Vagina (tissue), 2 donors: ENCODE data around the gene C12orf56. TPM values are rescaled to one million over a fixed set of nuclear protein-coding genes. Genes with fewer than 3 reads are reported as not detected.

Source experiments
- DNase-seq, 2 donors: peaks; one replicate each; pipeline ENCODE4 v3.0.0-alpha.2; 2017; ENCODE audit errors: extremely low spot score in 2 of 2
- H3K27ac ChIP-seq: fragments of 200-600 bp; sonication (generic); one replicate; pipeline ENCODE4 v1.5.1; 2019
- H3K27me3 ChIP-seq: fragments of 200-600 bp; sonication (generic); one replicate; pipeline ENCODE4 v1.5.1; 2019
- H3K36me3 ChIP-seq, 2 donors: fragments of 200-600 bp; sonication (generic); one replicate each; pipeline ENCODE4 v1.5.1; 2017 to 2019
- H3K4me1 ChIP-seq: fragments of 200-600 bp; sonication (generic); one replicate; pipeline ENCODE4 v1.5.1; 2019
- H3K4me3 ChIP-seq, 2 donors: fragments of 200-600 bp; sonication (generic); 1 replicate in 1 of 2; 2 replicates in 1 of 2; pipeline ENCODE4 v1.5.1; 2016 to 2019
- H3K9me3 ChIP-seq: fragments of 200-600 bp; sonication (generic); one replicate; pipeline ENCODE4 v1.5.1; 2019
- CTCF ChIP-seq, 3 experiments: fragments of 450-650 bp in 2 of 3; fragments of 200-600 bp in 1 of 3; sonication (generic) in 1 of 3; IDR thresholded peaks; one replicate each; pipeline ENCODE4 v1.5.1; 2017 to 2019; ENCODE audit warnings: antibody characterized with exemption in 3 of 3, mild to moderate bottlenecking in 2 of 3, moderate library complexity in 2 of 3
- POLR2A ChIP-seq, 2 donors: fragments of 450-650 bp; IDR thresholded peaks; one replicate each; pipeline ENCODE4 v1.6.1; 2017; ENCODE audit warnings: antibody characterized with exemption in 2 of 2, mild to moderate bottlenecking in 2 of 2, moderate library complexity in 2 of 2
- POLR2AphosphoS5 ChIP-seq, 2 donors: sonication (generic); formaldehyde crosslinking; IDR thresholded peaks; one replicate each; pipeline ENCODE4 v1.9.0; 2017; ENCODE audit warnings: antibody characterized with exemption in 2 of 2, mild to moderate bottlenecking in 2 of 2, low read depth in 1 of 2; ENCODE audit not compliant: insufficient read depth in 1 of 2
- intact Hi-C: fragments of 100-400 bp; cut with DNase I; formaldehyde crosslinking; loops from one replicate; pipeline ENCODE4 v1.15.1; 2023
- total RNA-seq: library from RNA; depleted of rRNA; stranded (reverse); fragments of >200 nt; gene quantifications from one replicate; pipeline ENCODE4 v1.2.3, GENCODE V29; 2016

The C12orf56 gene
- total RNA-seq, 1 donor from 2014 or later = 7.4 TPM

- intact Hi-C loops = no loop called here
- TF ChIP-seq CTCF (IDR thresholded peaks at IDR 0.05) (peak; percentile 57 to 66 (median 60)), POLR2A (IDR thresholded peaks at IDR 0.05) (no peak)
- no peak overlapping the region for H3K27ac ChIP-seq
- H3K4me1 ChIP-seq = no peaks in the 10 kb centered on the region
- no peaks in the 10 kb centered on the region for H3K27me3 ChIP-seq
- DNase-seq = no peak
- H3K4me3 ChIP-seq = no peak overlapping the region
- H3K36me3 ChIP-seq = no peaks in the 10 kb centered on the region
- no peaks in the 10 kb centered on the region for H3K9me3 ChIP-seq
These were observed 134.3 kb downstream of the C12orf56 start for GRCh38 chr12:64256166-64256800.

GRCh38 chr12:64255249-64255648, 135.3 kb downstream of the C12orf56 start:
- no peaks in the 10 kb centered on the region for H3K4me1 ChIP-seq
- no peaks in the 10 kb centered on the region for H3K36me3 ChIP-seq
- no peak overlapping the region for H3K4me3 ChIP-seq
- H3K27ac ChIP-seq = no peak overlapping the region
- no peaks in the 10 kb centered on the region for H3K27me3 ChIP-seq
- TF ChIP-seq POLR2AphosphoS5 (IDR thresholded peaks at IDR 0.05; ENCODE audit: insufficient read depth in 1 of 2, low read depth in 1 of 2) = no peak
- TF ChIP-seq POLR2A (IDR thresholded peaks at IDR 0.05) = no peak
- TF ChIP-seq CTCF (IDR thresholded peaks at IDR 0.05) = no peak
- intact Hi-C loops = no loop called here
- DNase-seq = no peak
- no peaks in the 10 kb centered on the region for H3K9me3 ChIP-seq

GRCh38 chr12:64253356-64253755, 137.2 kb downstream of the C12orf56 start:
- no peaks in the 10 kb centered on the region for H3K4me1 ChIP-seq
- TF ChIP-seq POLR2AphosphoS5 (IDR thresholded peaks at IDR 0.05; ENCODE audit: insufficient read depth in 1 of 2, low read depth in 1 of 2) (no peak), POLR2A (IDR thresholded peaks at IDR 0.05) (no peak), CTCF (IDR thresholded peaks at IDR 0.05) (no peak)
- no peak for DNase-seq
- no peak overlapping the region for H3K4me3 ChIP-seq
- peak overlapping the region; percentile 22 for H3K27ac ChIP-seq
- intact Hi-C loops = loop anchor here (2.0 kb wide), 1 partner anchor 411 kb away; no protein-coding TSS in a partner anchor
- H3K9me3 ChIP-seq = no peaks in the 10 kb centered on the region
- H3K36me3 ChIP-seq = no peaks in the 10 kb centered on the region
- no peaks in the 10 kb centered on the region for H3K27me3 ChIP-seq

GRCh38 chr12:64252681-64253080, 137.9 kb downstream of the C12orf56 start:
- no peak for DNase-seq
- no peaks in the 10 kb centered on the region for H3K4me1 ChIP-seq
- TF ChIP-seq CTCF (IDR thresholded peaks at IDR 0.05) (no peak), POLR2A (IDR thresholded peaks at IDR 0.05) (no peak), POLR2AphosphoS5 (IDR thresholded peaks at IDR 0.05; ENCODE audit: insufficient read depth in 1 of 2, low read depth in 1 of 2) (peak in 1 of 2 donors; percentile 50)
- intact Hi-C loops = loop anchor here (2.0 kb wide), 1 partner anchor 410 kb away; no protein-coding TSS in a partner anchor
- H3K27ac ChIP-seq = peak overlapping the region; percentile 22
- H3K27me3 ChIP-seq = no peaks in the 10 kb centered on the region
- no peak overlapping the region for H3K4me3 ChIP-seq
- H3K36me3 ChIP-seq = no peaks in the 10 kb centered on the region
- H3K9me3 ChIP-seq = no peaks in the 10 kb centered on the region

- TF ChIP-seq POLR2A (IDR thresholded peaks at IDR 0.05) (no peak), POLR2AphosphoS5 (IDR thresholded peaks at IDR 0.05; ENCODE audit: insufficient read depth in 1 of 2, low read depth in 1 of 2) (no peak), CTCF (IDR thresholded peaks at IDR 0.05) (no peak)
- H3K4me3 ChIP-seq = no peak overlapping the region
- peaks cover 6% of the 10 kb centered on the region for H3K4me1 ChIP-seq
- no peak for DNase-seq
- no peaks in the 10 kb centered on the region for H3K9me3 ChIP-seq
- no peak overlapping the region for H3K27ac ChIP-seq
- no peaks in the 10 kb centered on the region for H3K27me3 ChIP-seq
- no peaks in the 10 kb centered on the region for H3K36me3 ChIP-seq
- intact Hi-C loops = no loop called here
These were observed 146.7 kb downstream of the C12orf56 start for GRCh38 chr12:64243809-64244208.
